HepG2 (cell line): ENCODE data around the gene TAF1C. TPM values are rescaled to one million over a fixed set of nuclear protein-coding genes. Genes with fewer than 3 reads are reported as not detected.

Source experiments
- ATAD3A ChIP-seq: sonication (generic); formaldehyde crosslinking; IDR thresholded peaks from 2 replicates; pipeline ENCODE4 v1.4.0; 2020; ENCODE audit warnings: missing genetic modification reagents
- BRCA1 ChIP-seq: sonication (generic); formaldehyde crosslinking; IDR thresholded peaks from 2 replicates; pipeline ENCODE4 v1.4.0; 2020; ENCODE audit warnings: missing genetic modification reagents
- CCDC6 ChIP-seq: sonication (generic); formaldehyde crosslinking; IDR thresholded peaks from 2 replicates; pipeline ENCODE4 v1.8.1; 2022; ENCODE audit warnings: mild to moderate bottlenecking, missing genetic modification reagents, moderate library complexity
- FOXP4 ChIP-seq: sonication (generic); formaldehyde crosslinking; IDR thresholded peaks from 2 replicates; pipeline ENCODE4 v1.4.0; 2020; ENCODE audit warnings: missing genetic modification reagents
- HNF1B ChIP-seq: sonication (generic); formaldehyde crosslinking; IDR thresholded peaks from 2 replicates; pipeline ENCODE4 v1.5.1; 2020; ENCODE audit warnings: mild to moderate bottlenecking, moderate library complexity, missing genetic modification reagents
- NR3C1 ChIP-seq: sonication (generic); formaldehyde crosslinking; IDR thresholded peaks from 2 replicates; pipeline ENCODE4 v1.4.0; 2020; ENCODE audit warnings: missing genetic modification reagents
- RFX3 ChIP-seq: IDR thresholded peaks from 2 replicates; pipeline ENCODE4 v1.6.1; 2016; ENCODE audit warnings: missing biosample characterization, missing genetic modification reagents
- SNAPC5 ChIP-seq: sonication (generic); formaldehyde crosslinking; IDR thresholded peaks from 2 replicates; pipeline ENCODE4 v1.8.1; 2023; ENCODE audit warnings: mild to moderate bottlenecking, missing genetic modification reagents, borderline replicate concordance
- SYNCRIP ChIP-seq: fragments of 200-400 bp; formaldehyde crosslinking; IDR thresholded peaks from 2 replicates; pipeline ENCODE4 v1.6.1; 2018; ENCODE audit warnings: mild to moderate bottlenecking, low read depth, low read length; ENCODE audit not compliant: insufficient read depth
- TRIM22 ChIP-seq: fragments of 450-650 bp; IDR thresholded peaks from 2 replicates; pipeline ENCODE4 v1.6.1; 2017
- WIZ ChIP-seq: sonication (generic); formaldehyde crosslinking; IDR thresholded peaks from 2 replicates; pipeline ENCODE4 v1.5.1; 2020; ENCODE audit warnings: mild to moderate bottlenecking, missing genetic modification reagents
- ZMYM2 ChIP-seq: sonication (generic); formaldehyde crosslinking; IDR thresholded peaks from 2 replicates; pipeline ENCODE4 v1.8.0; 2022; ENCODE audit warnings: mild to moderate bottlenecking, missing genetic modification reagents
- ZNF234 ChIP-seq: sonication (generic); formaldehyde crosslinking; conservative IDR thresholded peaks from 2 replicates; pipeline ENCODE4 v1.5.1; 2020; ENCODE audit warnings: mild to moderate bottlenecking, missing genetic modification reagents
- ZNF446 ChIP-seq: sonication (generic); formaldehyde crosslinking; IDR thresholded peaks from 2 replicates; pipeline ENCODE4 v1.5.0; 2020; ENCODE audit warnings: mild to moderate bottlenecking, missing genetic modification reagents
- ZNF570 ChIP-seq: sonication (generic); formaldehyde crosslinking; IDR thresholded peaks from 2 replicates; pipeline ENCODE4 v1.4.0; 2020; ENCODE audit warnings: mild to moderate bottlenecking, missing genetic modification reagents, borderline replicate concordance
- ZNF740 ChIP-seq: sonication (generic); formaldehyde crosslinking; IDR thresholded peaks from 2 replicates; pipeline ENCODE4 v1.4.0; 2020; ENCODE audit warnings: missing genetic modification reagents
- ZNF784 ChIP-seq: sonication (generic); formaldehyde crosslinking; IDR thresholded peaks from 2 replicates; pipeline ENCODE4 v1.5.1; 2020; ENCODE audit warnings: missing genetic modification reagents, mild to moderate bottlenecking, borderline replicate concordance
- ZNF891 ChIP-seq: sonication (generic); formaldehyde crosslinking; IDR thresholded peaks from 2 replicates; pipeline ENCODE4 v1.5.0; 2020; ENCODE audit warnings: mild to moderate bottlenecking, missing genetic modification reagents
- polyA plus RNA-seq, 8 experiments: library from polyadenylated mRNA; depleted of rRNA in 3 of 8; stranded (reverse) in 7 of 8; unstranded in 1 of 8; fragments of >200 nt; fragmentation: Illumina TruSeq in 4 of 8; extraction: Trizol in 4 of 8; gene quantifications; 2 replicates each; pipeline versions ENCODE4 v1.2.1 to v1.2.3, GENCODE V29; 2011 to 2016; ENCODE audit warnings: low read depth in 4 of 8, missing spikeins in 1 of 8, mixed read lengths in 1 of 8; ENCODE audit not compliant: insufficient read depth in 1 of 8
- total RNA-seq, 5 experiments: library from RNA; depleted of rRNA; stranded (reverse); fragments of >200 nt; fragmentation: Illumina TruSeq; extraction: Trizol; gene quantifications; 2 replicates each; pipeline ENCODE4 v1.2.3, GENCODE V29; 2016; ENCODE audit warnings: low read depth in 1 of 5

TAF1C gene
- total and polyA plus RNA-seq, 2 of the 13 experiments (the other 11 are each of a cell fraction or from before 2014, with no cell fraction given), result 15.6 to 20.8 TPM

GRCh38 chr16:84186685-84187437 is at the start of gene TAF1C (continued):
- TF ChIP-seq FOXP4 (CRISPR knock-in tag) (peak; percentile 34; the same call in 1 of the 2 replicates), ZMYM2 (CRISPR knock-in tag) (peak; percentile 96), SNAPC5 (CRISPR knock-in tag) (no peak), ZNF891 (CRISPR knock-in tag) (no peak; the same call in none of the 2 replicates), BRCA1 (peak; percentile 62), TRIM22 (no peak), SYNCRIP (no peak), RFX3 (CRISPR knock-in tag) (no peak), ZNF446 (CRISPR knock-in tag) (no peak), HNF1B (peak; percentile 94), CCDC6 (CRISPR knock-in tag) (peak; percentile 88), ZNF784 (CRISPR knock-in tag) (peak; percentile 72; the same call in 1 of the 2 replicates), ZNF234 (CRISPR knock-in tag) (no peak), WIZ (peak; percentile 42; the same call in 1 of the 2 replicates), ATAD3A (CRISPR knock-in tag) (no peak), ZNF570 (CRISPR knock-in tag) (no peak), NR3C1 (CRISPR knock-in tag) (no peak), ZNF740 (CRISPR knock-in tag) (peak; percentile 78; the same call in 1 of the 2 replicates)
